GM08714 (cell line): ENCODE measurements around the gene BTG1.
A peak's percentile ranks its signal among the peaks of the same experiment; 100 is the strongest.

Source experiments
- H3K4me3 ChIP-seq: fragments of 200-500 bp; sonication (Bioruptor generic); 2 replicates; pipeline ENCODE4 v1.5.1; 2014; ENCODE audit warnings: mild to moderate bottlenecking, low read length, inconsistent platforms
- ZNF274 ChIP-seq: IDR thresholded peaks from 2 replicates; pipeline ENCODE4 v1.6.1; 2012; ENCODE audit warnings: mild to moderate bottlenecking, low read depth, low read length

The BTG1 gene

DNA sequence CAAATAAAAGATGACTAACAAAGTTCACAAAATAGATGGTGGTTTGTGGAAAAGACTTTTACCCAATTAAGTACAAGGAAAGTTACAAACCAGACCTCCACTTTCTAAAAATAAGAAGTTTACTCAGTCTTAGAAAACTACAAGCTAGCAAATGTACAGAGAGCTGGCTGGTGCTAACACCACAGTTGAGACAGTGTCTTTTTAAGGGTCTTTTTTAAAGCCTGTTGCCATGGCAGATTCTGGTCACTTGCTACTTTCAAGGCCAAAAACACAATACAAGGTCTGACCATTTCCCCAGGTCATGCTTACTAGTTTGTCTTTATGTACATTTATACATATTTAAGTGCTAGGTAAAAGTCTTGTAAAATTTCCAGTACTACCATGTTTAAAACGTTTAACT lies 2.4 kb downstream of the BTG1 start:
- TF ChIP-seq ZNF274, result no peak
- H3K4me3 ChIP-seq, result peak overlapping the region; percentile 84; the same call in 1 of the 2 replicates

DNA sequence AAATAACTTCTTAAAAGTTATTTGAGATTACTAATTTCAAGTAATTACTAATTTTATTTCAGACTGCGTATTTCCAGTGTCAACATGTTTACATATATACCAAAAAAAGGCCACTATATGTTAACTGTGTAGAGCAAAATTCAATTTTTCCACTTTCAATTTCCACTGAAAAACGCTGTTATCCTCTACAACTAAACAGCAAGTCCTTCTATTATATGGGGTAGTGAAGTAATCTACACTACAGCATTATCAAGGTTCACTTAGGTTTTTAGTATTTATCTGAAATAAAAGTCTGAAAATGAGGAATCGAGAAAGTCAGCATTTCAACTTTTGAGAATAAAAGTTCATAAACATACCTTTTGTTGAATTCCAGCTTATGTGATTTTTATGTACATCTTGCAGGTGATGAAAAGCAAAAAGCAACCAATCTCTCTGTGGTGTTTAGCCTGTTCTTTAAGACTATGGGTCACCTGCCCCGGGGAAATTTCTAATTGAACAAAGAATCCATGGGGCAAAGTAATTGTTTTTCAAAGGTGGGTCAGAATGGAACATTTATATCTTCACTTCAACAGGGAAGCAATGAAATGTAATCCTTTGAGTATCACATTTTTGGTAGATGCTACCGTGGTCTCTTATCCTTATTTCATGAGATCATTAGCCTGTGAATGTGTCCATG lies 3.3 kb downstream of the BTG1 start:
- TF ChIP-seq ZNF274, result no peak
- peak overlapping the region; percentile 84; the same call in 1 of the 2 replicates for H3K4me3 ChIP-seq

DNA sequence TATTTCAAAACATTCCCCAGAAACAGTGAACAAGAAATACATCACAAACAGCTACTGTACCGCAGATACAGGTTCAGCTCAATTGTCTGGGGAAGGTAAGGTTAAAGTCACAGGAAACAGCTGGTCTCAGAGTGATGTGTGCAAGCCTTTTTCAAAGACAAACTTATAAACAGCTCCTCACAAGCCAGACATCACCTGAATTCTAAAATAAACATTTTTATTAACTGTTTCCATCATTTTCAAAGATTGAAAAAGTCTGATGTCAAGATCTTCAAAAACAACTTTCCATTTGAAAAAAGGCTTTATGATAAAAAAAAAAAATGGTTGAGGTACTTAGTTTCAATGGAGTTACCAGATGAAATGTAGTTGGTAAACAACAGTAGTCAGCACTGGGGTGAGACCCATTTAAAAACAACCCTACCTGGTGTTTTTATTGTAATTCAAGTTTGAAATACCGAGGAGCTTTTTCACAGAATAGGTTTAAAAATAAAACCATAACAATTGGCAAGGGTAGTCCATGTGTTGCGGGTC lies 4.0 kb downstream of the BTG1 start:
- H3K4me3 ChIP-seq, result peak overlapping the region; percentile 84; the same call in 1 of the 2 replicates

DNA sequence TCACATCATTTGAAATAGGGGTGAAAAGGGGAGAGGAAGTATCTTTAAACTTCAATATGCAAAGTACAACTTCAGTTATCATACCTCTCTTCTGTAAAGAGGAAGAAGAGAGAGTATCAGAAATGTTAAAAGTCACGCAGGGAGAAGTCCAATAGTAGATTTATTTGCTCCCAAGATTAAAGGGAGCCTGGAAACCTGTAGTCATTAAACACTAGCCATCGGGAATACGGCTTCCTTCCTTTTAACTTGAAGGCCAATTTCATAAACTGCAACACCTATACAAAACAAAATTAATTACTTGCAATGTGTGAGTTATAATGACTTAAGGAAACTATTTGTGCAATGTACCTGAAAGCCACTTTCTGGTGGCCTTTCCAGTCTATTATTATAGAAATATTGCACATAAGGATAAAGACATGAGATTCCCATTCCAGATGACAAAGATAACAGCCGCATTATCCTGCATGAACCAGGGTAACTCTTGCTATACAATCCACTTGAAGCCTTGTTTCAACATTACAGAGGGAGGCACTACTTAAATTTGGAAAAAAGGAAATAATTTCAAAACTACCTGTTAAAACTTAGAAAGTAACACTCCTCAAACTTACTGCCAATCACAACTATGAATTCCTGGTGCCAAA lies 4.6 kb downstream of the BTG1 start:
- TF ChIP-seq ZNF274, result no peak
- H3K4me3 ChIP-seq, result peak overlapping the region; percentile 84; the same call in 1 of the 2 replicates

More for the DNA sequence above, 4.0 kb downstream of the BTG1 start:
- TF ChIP-seq ZNF274, result no peak

DNA sequence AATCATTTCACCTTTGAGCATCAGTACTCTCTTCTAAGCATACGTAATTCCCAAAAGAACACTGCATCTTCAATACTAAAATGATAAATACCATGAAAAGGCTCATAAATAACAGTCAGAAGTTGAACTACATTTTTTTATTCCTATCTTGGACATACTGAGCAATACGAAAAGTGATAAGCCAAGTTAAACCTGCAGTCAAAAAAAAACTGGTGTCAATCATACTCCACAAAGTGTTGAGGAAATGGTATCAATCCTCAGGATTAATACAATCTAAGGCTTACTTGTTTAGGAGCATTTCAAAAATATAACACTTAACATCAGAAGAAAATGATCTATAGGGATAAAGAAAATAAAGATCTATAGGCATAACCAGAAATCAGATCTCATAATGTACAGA lies 5.5 kb downstream of the BTG1 start:
- H3K4me3 ChIP-seq, result peak overlapping the region; percentile 84
- TF ChIP-seq ZNF274, result no peak

DNA sequence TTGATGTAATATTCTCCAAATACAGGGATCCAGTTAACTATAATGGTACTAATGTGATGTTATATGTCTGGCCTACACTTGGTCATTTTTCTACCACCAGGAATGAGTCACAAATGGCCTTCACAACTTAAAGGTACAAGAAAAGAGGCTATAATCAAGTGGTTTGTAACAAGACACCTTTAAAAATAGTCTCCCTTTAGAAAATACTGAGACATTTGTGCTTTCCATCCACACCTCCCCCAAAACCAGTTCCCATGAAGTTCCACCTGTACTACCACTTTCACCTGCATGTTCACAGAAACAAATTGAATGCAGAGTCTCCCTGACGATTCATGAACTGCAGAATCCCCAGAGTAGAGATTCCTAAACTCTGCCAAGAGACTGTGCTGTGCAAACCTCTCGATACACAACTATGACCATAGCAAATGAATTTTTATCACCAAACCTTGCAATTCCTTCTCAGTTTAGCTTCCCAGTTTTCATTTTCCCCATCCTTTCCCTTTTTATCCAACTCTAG lies 6.0 kb downstream of the BTG1 start:
- TF ChIP-seq ZNF274, result no peak
- peak overlapping the region; percentile 84 for H3K4me3 ChIP-seq

DNA sequence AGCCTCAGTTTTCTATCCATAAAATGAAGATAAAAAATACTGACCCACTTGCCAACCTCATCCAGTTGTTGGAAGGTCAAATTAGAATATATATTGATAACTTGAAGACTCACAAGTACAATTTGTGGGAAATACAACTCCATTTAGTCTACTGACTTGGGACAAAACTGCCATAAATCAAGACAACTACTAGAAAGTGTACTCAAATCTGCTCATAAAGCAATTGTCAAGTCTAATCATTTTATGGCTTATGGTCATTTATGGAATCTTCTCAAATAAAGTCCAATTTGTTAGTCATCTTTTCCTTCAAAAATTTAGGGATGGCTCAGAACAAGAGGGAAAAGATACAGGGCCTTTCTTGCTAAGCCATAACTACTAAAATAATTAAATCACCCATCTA lies 7.0 kb downstream of the BTG1 start:
- peak overlapping the region; percentile 84; the same call in 1 of the 2 replicates for H3K4me3 ChIP-seq
- TF ChIP-seq ZNF274, result no peak

DNA sequence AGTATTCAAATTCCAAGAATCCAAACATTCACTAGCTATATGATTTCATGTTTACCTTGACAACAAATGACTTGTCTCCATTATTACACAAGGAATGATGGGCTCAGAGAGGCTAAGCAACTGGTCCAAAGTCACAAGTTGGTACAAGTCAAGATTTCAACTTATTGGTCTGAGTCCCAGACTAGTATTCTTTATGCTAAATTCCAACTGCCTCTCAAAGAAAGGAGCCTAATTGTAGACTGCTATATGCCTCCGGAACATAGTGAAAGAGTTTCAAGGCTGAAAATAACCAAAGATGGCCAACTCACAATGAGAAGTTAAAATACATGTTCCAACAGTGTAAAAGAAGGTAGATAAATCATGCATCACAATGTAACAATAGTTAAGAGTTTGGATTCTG lies 7.5 kb downstream of the BTG1 start:
- peak overlapping the region; percentile 84; the same call in 1 of the 2 replicates for H3K4me3 ChIP-seq
- TF ChIP-seq ZNF274, result no peak

DNA sequence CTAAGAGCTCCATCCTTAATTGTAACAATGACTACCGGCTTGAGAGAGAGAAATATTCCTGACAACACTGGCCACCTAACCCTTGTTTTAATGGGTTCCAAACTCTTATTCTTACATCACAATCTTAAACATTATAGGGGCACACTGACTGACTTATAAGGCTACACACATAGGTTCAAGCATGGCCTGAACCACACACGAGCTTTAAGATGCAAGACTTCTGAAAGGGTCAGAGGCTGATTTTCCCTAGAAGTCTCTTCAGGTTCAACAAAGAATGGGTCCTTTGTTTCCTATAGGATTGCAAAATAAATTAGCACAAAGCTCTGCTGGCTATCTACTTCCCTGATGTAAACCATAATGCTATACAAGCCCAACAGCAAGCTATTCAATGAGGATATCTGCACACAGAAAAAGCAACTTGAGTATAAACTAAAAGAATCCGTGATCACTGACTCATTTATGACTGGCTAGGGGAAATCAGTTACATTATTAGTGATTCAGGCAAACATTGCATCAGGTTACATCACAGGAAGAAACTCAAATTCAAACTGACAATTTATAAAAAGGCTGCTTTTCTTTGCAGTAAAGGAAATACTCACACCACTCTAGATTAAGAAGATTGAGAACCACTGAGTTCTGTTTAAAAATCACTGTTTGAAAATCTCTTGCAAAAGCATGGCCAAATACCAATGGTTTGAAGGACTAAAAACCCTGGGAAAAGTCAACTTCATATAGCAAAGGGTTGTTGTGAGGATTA lies 8.5 kb downstream of the BTG1 start:
- peak overlapping the region; percentile 84 for H3K4me3 ChIP-seq
- TF ChIP-seq ZNF274, result no peak

DNA sequence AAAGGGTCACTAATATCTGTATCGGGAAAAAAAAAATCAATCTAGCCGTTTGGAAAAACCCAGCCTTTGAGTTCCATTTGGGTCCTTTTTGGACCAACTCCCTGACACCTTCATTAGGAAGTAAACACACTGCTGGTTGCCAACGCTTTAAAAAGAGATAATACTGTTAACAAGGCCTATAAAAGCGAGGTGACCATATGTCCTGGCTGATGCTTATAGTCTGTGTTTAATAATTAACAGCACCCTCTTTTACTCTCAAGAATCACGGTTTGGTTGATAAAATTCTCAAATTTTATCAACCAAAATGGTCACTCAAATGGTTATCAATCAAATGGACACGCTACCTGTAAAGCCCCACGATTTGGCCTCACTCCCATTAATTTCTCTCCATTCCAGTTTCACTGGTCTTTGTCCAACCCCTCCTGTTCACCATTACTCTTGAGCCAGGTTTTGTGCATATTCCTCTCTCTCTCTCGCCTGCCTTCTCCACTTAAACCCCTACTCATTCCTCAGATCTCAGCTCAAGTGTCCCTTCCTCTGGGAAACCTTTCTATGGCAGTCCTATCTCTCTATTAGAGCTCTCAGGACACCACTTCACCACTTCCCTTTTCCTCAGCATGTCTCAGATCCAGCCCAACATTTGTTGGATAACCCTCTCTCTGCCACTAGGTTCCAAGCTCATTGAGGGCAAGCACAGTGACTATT lies 9.5 kb downstream of the BTG1 start:
- TF ChIP-seq ZNF274, result no peak
- peak overlapping the region; percentile 84 for H3K4me3 ChIP-seq

DNA sequence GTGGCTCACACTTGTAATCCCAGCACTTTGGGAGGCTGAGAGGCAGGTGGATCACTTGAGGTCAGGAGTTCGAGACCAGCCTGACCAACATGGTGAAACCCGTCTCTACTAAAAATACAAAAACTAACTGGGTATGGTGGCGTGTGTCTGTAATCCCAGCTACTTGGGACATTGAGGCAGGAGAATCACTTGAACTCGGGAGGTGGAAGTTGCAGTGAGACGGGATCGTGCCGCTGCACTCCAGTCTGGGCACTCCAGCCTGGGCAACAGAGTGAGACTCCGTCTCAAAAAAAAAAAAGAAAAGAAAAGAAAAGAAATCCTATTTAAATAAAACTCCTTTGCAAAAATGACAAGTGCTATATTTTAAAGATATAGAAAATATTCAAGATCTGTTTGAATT lies 10.1 kb downstream of the BTG1 start:
- H3K4me3 ChIP-seq, result peak overlapping the region; percentile 43

DNA sequence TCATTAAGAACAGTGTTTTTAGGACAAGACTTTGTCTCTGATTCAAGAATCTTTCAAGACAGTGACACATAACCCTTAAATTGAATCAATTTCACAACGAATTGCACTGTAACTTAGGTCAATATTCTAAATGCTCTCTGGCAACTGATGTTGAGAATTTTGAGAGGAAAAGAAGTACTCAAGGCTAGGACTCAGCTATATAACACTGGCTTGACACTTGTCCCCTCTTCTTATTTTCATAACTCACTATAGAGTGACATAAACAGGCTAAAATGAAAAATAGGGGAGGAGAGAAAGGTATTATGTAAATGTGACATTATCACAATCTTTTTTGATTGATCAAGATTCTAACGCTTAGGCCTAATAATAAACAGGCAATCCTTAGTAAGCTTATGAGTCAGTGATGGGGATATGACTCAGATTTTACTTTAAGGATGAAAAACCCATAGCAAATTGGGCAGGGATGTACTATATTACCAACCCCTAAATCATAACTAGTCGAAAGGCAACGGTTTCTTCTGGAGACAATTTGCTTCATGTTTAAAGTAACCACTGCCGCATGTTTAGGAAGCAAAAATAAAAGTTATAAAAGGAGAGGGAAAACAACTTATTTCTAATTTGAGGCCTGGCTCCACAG lies 10.9 kb downstream of the BTG1 start:
- H3K4me3 ChIP-seq, result peak overlapping the region; percentile 29; the same call in 1 of the 2 replicates

More for the DNA sequence above, 10.9 kb downstream of the BTG1 start:
- TF ChIP-seq ZNF274, result no peak
